Psoas muscle (tissue), 8 donors: ENCODE measurements around the gene GJC3. TPM values are rescaled to one million over a fixed set of nuclear protein-coding genes. Genes with fewer than 3 reads are reported as not detected.
"Not testable (repeated sequence)": the region's sequence is repeated elsewhere in the genome, so short reads cannot be mapped to it uniquely, and the experiment has no call there.

Experiments used
- ATAC-seq, 4 donors: fragments of 200-7000 bp; cut with Tn5 transposase; one replicate each; pipeline ENCODE4 v1.9.1; 2020; ENCODE audit warnings: moderate library complexity in 3 of 4, mild to moderate bottlenecking in 2 of 4
- DNase-seq, 2 donors: peaks; one replicate each; pipeline ENCODE4 v3.0.0-alpha.2; 2020
- H3K27ac ChIP-seq: fragments of 200-600 bp; one replicate; pipeline ENCODE4 v1.8.0; 2022
- H3K27me3 ChIP-seq, 3 donors: fragments of 200-600 bp in 1 of 3; one replicate each; pipeline versions ENCODE4 v1.6.1 to v1.8.0; 2013 to 2022; ENCODE audit warnings: low read length in 2 of 3, mild to moderate bottlenecking in 2 of 3, moderate library complexity in 1 of 3; ENCODE audit not compliant: insufficient read depth in 3 of 3
- H3K36me3 ChIP-seq, 2 donors: fragments of 200-600 bp in 1 of 2; one replicate each; pipeline versions ENCODE4 v1.6.1 to v1.8.0; 2013 to 2022; ENCODE audit warnings: low read depth in 1 of 2, mild to moderate bottlenecking in 1 of 2, moderate library complexity in 1 of 2; ENCODE audit not compliant: insufficient read depth in 1 of 2
- H3K4me1 ChIP-seq: fragments of 200-600 bp; one replicate; pipeline ENCODE4 v1.8.0; 2022
- H3K4me3 ChIP-seq: fragments of 200-600 bp; one replicate; pipeline ENCODE4 v1.8.0; 2022; ENCODE audit warnings: mild to moderate bottlenecking
- H3K9me3 ChIP-seq: fragments of 200-600 bp; one replicate; pipeline ENCODE4 v1.8.0; 2022
- WGBS, 3 donors: extraction: QIAGEN DNeasy Blood & Tissue Kit; methylation state at CpG; one replicate each; pipeline versions ENCODE4 v1.1.6 to v1.1.7; 2013; 5-methylcytosine and 5-hydroxymethylcytosine counted together
- intact Hi-C, 2 donors: fragments of 100-400 bp; cut with DNase I; formaldehyde crosslinking; loops; one replicate each; pipeline versions ENCODE4 v1.11.0 to v1.14.2; 2022
- polyA plus RNA-seq, 3 donors: library from polyadenylated mRNA; stranded (reverse); fragments of 200-250 nt; gene quantifications; one replicate each; pipeline ENCODE4 v1.2.3, GENCODE V29; 2013
- total RNA-seq, 4 donors: library from RNA; stranded (reverse); fragmentation: NEBNext Ultra II Directional in 2 of 4; extraction: Animal tissue kit (Norgen Biotek cat#: 25700) in 2 of 4; gene quantifications; one replicate each; pipeline versions ENCODE4 v1.2.1 to v1.2.4, GENCODE V29; 2021 to 2023
- TF ChIP-seq, protein P1 (sequence below): fragments of 200-600 bp; IDR thresholded peaks from one replicate; pipeline ENCODE4 v1.8.0; 2022; ENCODE audit warnings: antibody characterized with exemption
- donor health status: healthy with polysubstance abuse.
- donor health status: DM: no; HTN: no; CAD: no; lungs with moderate emphysema.
- donor health status: Bipolar disorder and iron deficiency.
- donor health status: healthy.
- donor health status: DM: yes; HTN: yes; CAD: no.
- donor health status: DM: no; HTN: no; CAD: no.
- donor health status: DM: no; HTN: no; CAD: no.
- donor health status: DM: yes; HTN: yes; CAD: no.

Gene GJC3
- total and polyA plus RNA-seq, 7 donors: 0.08 to 0.52 (median 0.21) TPM; not detected in 3

- intact Hi-C loops: no loop called here
- Histone ChIP-seq H3K36me3 (no peaks in the 10 kb centered on the region), H3K4me1 (no peaks in the 10 kb centered on the region), H3K9me3 (no peaks in the 10 kb centered on the region), H3K27me3 (peaks cover 0 to 17% (median 0%) of the 10 kb centered on the region in 3 donors), H3K4me3 (no peak overlapping the region), H3K27ac (no peak overlapping the region)
- DNase-seq: no peak
- ATAC-seq: no peak
- WGBS, 3 donors: 67 to 75% (median 71%) methylated on average over 4 of the region's 4 CpGs
- TF ChIP-seq, protein P1, sequence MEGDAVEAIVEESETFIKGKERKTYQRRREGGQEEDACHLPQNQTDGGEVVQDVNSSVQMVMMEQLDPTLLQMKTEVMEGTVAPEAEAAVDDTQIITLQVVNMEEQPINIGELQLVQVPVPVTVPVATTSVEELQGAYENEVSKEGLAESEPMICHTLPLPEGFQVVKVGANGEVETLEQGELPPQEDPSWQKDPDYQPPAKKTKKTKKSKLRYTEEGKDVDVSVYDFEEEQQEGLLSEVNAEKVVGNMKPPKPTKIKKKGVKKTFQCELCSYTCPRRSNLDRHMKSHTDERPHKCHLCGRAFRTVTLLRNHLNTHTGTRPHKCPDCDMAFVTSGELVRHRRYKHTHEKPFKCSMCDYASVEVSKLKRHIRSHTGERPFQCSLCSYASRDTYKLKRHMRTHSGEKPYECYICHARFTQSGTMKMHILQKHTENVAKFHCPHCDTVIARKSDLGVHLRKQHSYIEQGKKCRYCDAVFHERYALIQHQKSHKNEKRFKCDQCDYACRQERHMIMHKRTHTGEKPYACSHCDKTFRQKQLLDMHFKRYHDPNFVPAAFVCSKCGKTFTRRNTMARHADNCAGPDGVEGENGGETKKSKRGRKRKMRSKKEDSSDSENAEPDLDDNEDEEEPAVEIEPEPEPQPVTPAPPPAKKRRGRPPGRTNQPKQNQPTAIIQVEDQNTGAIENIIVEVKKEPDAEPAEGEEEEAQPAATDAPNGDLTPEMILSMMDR: no peak
These were observed 41.8 kb upstream of the GJC3 start for GRCh38 chr7:99971242-99971641.

GRCh38 chr7:99969813-99970212 is 40.4 kb upstream of the GJC3 start:
- intact Hi-C loops, DNase-seq, H3K9me3 ChIP-seq, H3K27ac ChIP-seq, H3K4me3 ChIP-seq, H3K36me3 ChIP-seq, ATAC-seq, H3K4me1 ChIP-seq: not testable (repeated sequence)
- peaks cover 0 to 31% (median 8%) of the 10 kb centered on the region in 3 donors for H3K27me3 ChIP-seq
- 4 to 13% (median 8%) methylated on average over 1 of the region's 1 CpG for WGBS, 3 donors

GRCh38 chr7:99969298-99969697 is 39.9 kb upstream of the GJC3 start:
- TF ChIP-seq, protein P1: no peak
- Histone ChIP-seq H3K4me3 (no peak overlapping the region), H3K9me3 (no peaks in the 10 kb centered on the region), H3K36me3 (no peaks in the 10 kb centered on the region), H3K27me3 (peaks cover 0 to 36% (median 8%) of the 10 kb centered on the region in 3 donors), H3K27ac (no peak overlapping the region), H3K4me1 (no peaks in the 10 kb centered on the region)
- intact Hi-C loops: no loop called here
- WGBS, 3 donors: 83 to 87% (median 86%) methylated on average over 3 of the region's 3 CpGs
- DNase-seq (no peak), ATAC-seq (no peak)

GRCh38 chr7:99958564-99959227 is 29.3 kb upstream of the GJC3 start:
- TF ChIP-seq, protein P1: no peak
- H3K27me3 ChIP-seq: peaks cover 4 to 50% (median 25%) of the 10 kb centered on the region in 3 donors
- no peak overlapping the region for H3K27ac ChIP-seq
- H3K36me3 ChIP-seq: no peaks in the 10 kb centered on the region
- 68 to 71% (median 69%) methylated on average over 9 of the region's 9 CpGs for WGBS, 3 donors
- no peaks in the 10 kb centered on the region for H3K4me1 ChIP-seq
- ATAC-seq: no peak
- no peak overlapping the region for H3K4me3 ChIP-seq
- intact Hi-C loops: no loop called here
- DNase-seq: no peak
- H3K9me3 ChIP-seq: no peaks in the 10 kb centered on the region

- H3K27me3 ChIP-seq: peaks cover 0 to 22% (median 14%) of the 10 kb centered on the region in 3 donors
- H3K36me3 ChIP-seq: no peaks in the 10 kb centered on the region
- DNase-seq: no peak
- TF ChIP-seq, protein P1: no peak
- H3K9me3 ChIP-seq: no peaks in the 10 kb centered on the region
- WGBS, 3 donors: 73 to 90% (median 75%) methylated on average over 6 of the region's 6 CpGs
- ATAC-seq: no peak
- intact Hi-C loops: no loop called here
- H3K4me3 ChIP-seq: no peak overlapping the region
- H3K4me1 ChIP-seq: no peaks in the 10 kb centered on the region
- no peak overlapping the region for H3K27ac ChIP-seq
These were observed 25.8 kb upstream of the GJC3 start for GRCh38 chr7:99955247-99955646.

DNA sequence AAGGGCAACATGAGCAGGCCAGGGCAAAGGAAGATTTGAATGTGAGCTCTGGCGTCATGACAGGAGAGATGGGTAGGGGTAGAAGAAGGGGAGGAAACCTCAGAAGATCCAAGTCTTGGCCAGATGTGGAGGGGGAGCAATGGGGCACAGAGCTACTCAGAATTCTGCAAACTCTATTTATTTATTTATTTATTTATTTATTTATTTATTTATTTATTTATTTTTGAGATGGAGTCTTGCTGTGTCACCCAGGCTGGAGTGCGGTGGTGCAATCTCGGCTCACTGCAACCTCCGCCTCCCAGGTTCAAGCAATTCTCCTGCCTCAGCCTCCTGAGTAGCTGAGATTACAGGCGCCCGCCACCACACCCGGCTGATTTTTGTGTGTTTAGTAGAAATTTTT is 25.2 kb upstream of the GJC3 start:
- DNase-seq, H3K4me3 ChIP-seq, H3K36me3 ChIP-seq, H3K4me1 ChIP-seq, H3K27ac ChIP-seq, H3K9me3 ChIP-seq, ATAC-seq, intact Hi-C loops: not testable (repeated sequence)
- WGBS, 3 donors: 86 to 90% (median 88%) methylated on average over 7 of the region's 7 CpGs
- peaks cover 0 to 17% (median 11%) of the 10 kb centered on the region in 3 donors for H3K27me3 ChIP-seq
